Measurements from ENCODE around the gene SLC2A11. TPM values are rescaled to one million over a fixed set of nuclear protein-coding genes. Genes with fewer than 3 reads are reported as not detected.

The SLC2A11 gene
- 28.9 TPM for total RNA-seq
- 23.7 TPM for polyA plus RNA-seq (ENCODE audit: insufficient read depth, low read depth, low replicate concordance)
- long read RNA-seq, donor 1, partial matches to known transcripts = 0 of 3 reads
- long read RNA-seq, donor 1, other reads (novel, unspliced or antisense) = 0 of 3 reads
- long read RNA-seq, donor 2, partial matches to known transcripts = 0 of 3 reads
- long read RNA-seq, donor 2, other reads (novel, unspliced or antisense) = 0 of 3 reads
- long read RNA-seq, donor 3 = 0 reads
- long read RNA-seq, donor 4, partial matches to known transcripts = 0 of 4 reads
- long read RNA-seq, donor 4, other reads (novel, unspliced or antisense) = 0 of 4 reads
- long read RNA-seq, donor 5 = 0 reads
- long read RNA-seq, donor 6 = 0 reads
- long read RNA-seq, donor 7, partial matches to known transcripts = 2 of 11 reads
- long read RNA-seq, donor 7, other reads (novel, unspliced or antisense) = 6 of 11 reads
- long read RNA-seq, donor 8, partial matches to known transcripts = 0 of 1 reads
- long read RNA-seq, donor 8, other reads (novel, unspliced or antisense) = 0 of 1 reads
- long read RNA-seq, donor 9, partial matches to known transcripts = 0 of 2 reads
- long read RNA-seq, donor 9, other reads (novel, unspliced or antisense) = 0 of 2 reads
- long read RNA-seq, donor 10, partial matches to known transcripts = 0 of 2 reads
- long read RNA-seq, donor 10, other reads (novel, unspliced or antisense) = 0 of 2 reads

DNA sequence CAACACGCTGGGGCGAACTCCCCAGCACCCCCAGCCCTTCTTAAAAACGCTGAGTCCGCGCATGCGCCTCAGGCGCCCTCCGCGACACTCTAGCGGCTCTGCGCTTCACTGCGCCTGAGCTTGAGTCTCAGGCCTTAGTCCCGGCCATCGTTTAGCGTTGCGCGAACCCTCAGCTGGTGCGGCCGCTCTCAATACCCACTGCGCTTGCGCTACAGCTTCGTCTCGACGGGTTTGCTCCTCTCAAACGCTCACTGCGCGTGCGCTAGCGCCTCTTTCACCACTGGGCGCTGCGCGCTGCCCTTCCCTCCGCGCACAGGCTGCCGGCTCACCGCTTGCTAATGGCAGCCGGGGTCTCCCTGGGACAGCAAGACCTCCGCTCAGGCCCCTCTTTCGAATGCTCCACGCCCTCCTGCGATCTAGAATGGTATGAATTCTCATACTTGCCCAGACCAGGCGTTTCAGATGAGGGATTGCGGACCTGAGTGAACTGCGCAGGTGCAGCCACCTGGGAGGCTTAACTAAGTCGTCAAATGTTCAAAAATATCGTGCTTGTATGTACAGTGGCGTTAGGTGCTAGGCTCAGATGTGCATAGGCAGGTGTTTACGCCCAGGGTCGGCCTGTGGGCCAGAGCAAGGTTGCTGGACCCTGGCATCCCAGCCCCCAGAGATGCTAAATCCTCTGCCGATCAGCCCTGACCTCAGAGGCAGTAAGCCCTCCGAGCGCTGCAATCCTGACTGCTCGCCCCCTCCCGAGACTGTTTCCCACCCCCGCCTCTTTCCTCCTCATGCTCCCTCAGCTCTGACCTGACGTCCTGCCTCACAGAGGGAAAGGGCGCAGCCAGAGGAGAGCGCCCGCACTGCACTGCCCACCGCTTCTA, at the start of gene SLC2A11:
Gene SLC2A11, plus strand, starts transcription at position 270 of the 878 bp plus-strand sequence. Its CDS starts 125 bp downstream, at position 395.
- peak within 1 kb of the TSS; percentile 63 to 82 (median 79) for H3K9ac ChIP-seq (ENCODE audit: low read length in 3 of 3)
- H3K36me3 ChIP-seq (ENCODE audit: control insufficient read depth in 2 of 3, insufficient read depth in 3 of 3, low read length in 3 of 3) = peaks cover 0 to 1% (median under 1%) of the 10 kb centered on the region in 3 donors
- DNase-seq (peak; percentile 98 to 100 (median 99)), FAIRE-seq (no peak)
- H3K4me3 ChIP-seq (ENCODE audit: low read length in 3 of 3) = peak within 1 kb of the TSS; percentile 51 to 85 (median 79)
- peak within 1 kb of the TSS; percentile 64 to 93 for H3K27ac ChIP-seq (ENCODE audit: low read depth in 2 of 2, low read length in 2 of 2)
- H3K27me3 ChIP-seq (ENCODE audit: control insufficient read depth, insufficient read depth, low read length) = no peaks in the 10 kb centered on the region
- intact Hi-C loops (cut with DNase I) = no loop called here
- no peaks in the 10 kb centered on the region for H3K9me3 ChIP-seq (ENCODE audit: control insufficient read depth in 2 of 3, insufficient read depth in 1 of 3, low read length in 3 of 3)
- H3K4me1 ChIP-seq (ENCODE audit: control insufficient read depth in 2 of 3, insufficient read depth in 2 of 3, low read depth in 1 of 3, low read length in 3 of 3) = peaks cover 0 to 8% (median 3%) of the 10 kb centered on the region in 3 donors
- TF ChIP-seq, protein P1, sequence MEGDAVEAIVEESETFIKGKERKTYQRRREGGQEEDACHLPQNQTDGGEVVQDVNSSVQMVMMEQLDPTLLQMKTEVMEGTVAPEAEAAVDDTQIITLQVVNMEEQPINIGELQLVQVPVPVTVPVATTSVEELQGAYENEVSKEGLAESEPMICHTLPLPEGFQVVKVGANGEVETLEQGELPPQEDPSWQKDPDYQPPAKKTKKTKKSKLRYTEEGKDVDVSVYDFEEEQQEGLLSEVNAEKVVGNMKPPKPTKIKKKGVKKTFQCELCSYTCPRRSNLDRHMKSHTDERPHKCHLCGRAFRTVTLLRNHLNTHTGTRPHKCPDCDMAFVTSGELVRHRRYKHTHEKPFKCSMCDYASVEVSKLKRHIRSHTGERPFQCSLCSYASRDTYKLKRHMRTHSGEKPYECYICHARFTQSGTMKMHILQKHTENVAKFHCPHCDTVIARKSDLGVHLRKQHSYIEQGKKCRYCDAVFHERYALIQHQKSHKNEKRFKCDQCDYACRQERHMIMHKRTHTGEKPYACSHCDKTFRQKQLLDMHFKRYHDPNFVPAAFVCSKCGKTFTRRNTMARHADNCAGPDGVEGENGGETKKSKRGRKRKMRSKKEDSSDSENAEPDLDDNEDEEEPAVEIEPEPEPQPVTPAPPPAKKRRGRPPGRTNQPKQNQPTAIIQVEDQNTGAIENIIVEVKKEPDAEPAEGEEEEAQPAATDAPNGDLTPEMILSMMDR (IDR thresholded peaks at IDR 0.05; ENCODE audit: borderline replicate concordance, extremely low read depth, insufficient read depth) = peak; percentile 27

DNA sequence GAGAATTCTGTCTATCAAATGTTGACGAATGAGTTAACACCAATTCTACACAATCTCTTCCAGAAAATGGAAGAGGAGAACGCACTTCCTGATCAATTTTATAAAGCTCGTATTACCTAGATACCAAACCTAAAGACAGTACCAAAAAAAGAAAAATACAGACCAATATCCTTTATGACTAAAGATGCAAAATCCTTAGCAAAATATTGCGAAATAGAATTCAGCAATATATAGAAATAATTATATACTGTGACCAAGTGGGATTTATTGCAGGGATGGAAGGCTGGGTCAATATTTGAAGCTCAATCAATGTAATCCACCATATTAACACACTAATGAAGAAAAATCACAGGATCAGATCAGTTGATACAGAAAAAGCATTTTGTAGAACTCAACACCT, 45.3 kb upstream of the SLC2A11 start:
- no peak for DNase-seq
- Histone ChIP-seq H3K9ac (ENCODE audit: low read length in 3 of 3) (no peak overlapping the region), H3K4me1 (ENCODE audit: control insufficient read depth in 2 of 3, insufficient read depth in 2 of 3, low read depth in 1 of 3, low read length in 3 of 3) (no peaks in the 10 kb centered on the region), H3K27ac (ENCODE audit: low read depth in 2 of 2, low read length in 2 of 2) (no peak overlapping the region), H3K36me3 (ENCODE audit: control insufficient read depth in 2 of 3, insufficient read depth in 3 of 3, low read length in 3 of 3) (peaks cover 4 to 14% (median 12%) of the 10 kb centered on the region in 3 donors), H3K27me3 (ENCODE audit: control insufficient read depth, insufficient read depth, low read length) (no peaks in the 10 kb centered on the region), H3K4me3 (ENCODE audit: low read length in 3 of 3) (no peak overlapping the region), H3K9me3 (ENCODE audit: control insufficient read depth in 2 of 3, insufficient read depth in 1 of 3, low read length in 3 of 3) (no peaks in the 10 kb centered on the region)
- intact Hi-C loops (cut with DNase I) = no loop called here
- FAIRE-seq = no peak
- TF ChIP-seq, protein P1 (IDR thresholded peaks at IDR 0.05; ENCODE audit: borderline replicate concordance, extremely low read depth, insufficient read depth) = no peak

GRCh38 chr22:23815541-23816155, 42.0 kb upstream of the SLC2A11 start:
- H3K4me1 ChIP-seq (ENCODE audit: control insufficient read depth in 2 of 3, insufficient read depth in 2 of 3, low read depth in 1 of 3, low read length in 3 of 3) = no peaks in the 10 kb centered on the region
- FAIRE-seq (no peak), DNase-seq (peak in 1 of 5 donors; percentile 22)
- H3K36me3 ChIP-seq (ENCODE audit: control insufficient read depth in 2 of 3, insufficient read depth in 3 of 3, low read length in 3 of 3) = peaks cover 4 to 27% (median 15%) of the 10 kb centered on the region in 3 donors
- H3K9me3 ChIP-seq (ENCODE audit: control insufficient read depth in 2 of 3, insufficient read depth in 1 of 3, low read length in 3 of 3) = no peaks in the 10 kb centered on the region
- H3K27ac ChIP-seq (ENCODE audit: low read depth in 2 of 2, low read length in 2 of 2) = no peak overlapping the region
- TF ChIP-seq, protein P1 (IDR thresholded peaks at IDR 0.05; ENCODE audit: borderline replicate concordance, extremely low read depth, insufficient read depth) = no peak
- no peak overlapping the region for H3K9ac ChIP-seq (ENCODE audit: low read length in 3 of 3)
- H3K27me3 ChIP-seq (ENCODE audit: control insufficient read depth, insufficient read depth, low read length) = no peaks in the 10 kb centered on the region
- no peak overlapping the region for H3K4me3 ChIP-seq (ENCODE audit: low read length in 3 of 3)
- intact Hi-C loops (cut with DNase I) = no loop called here
